Mesendoderm (in vitro differentiated cells): Measurements from ENCODE around the gene OR10H2.
"Not testable (repeated sequence)": the region's sequence is repeated elsewhere in the genome, so short reads cannot be mapped to it uniquely, and the experiment has no call there.

Source experiments
- DNase-seq: peaks from one replicate; pipeline ENCODE4 v3.0.0; 2013
- H2AK5ac ChIP-seq: 2 replicates; pipeline ENCODE4 v1.6.1; 2013; ENCODE audit warnings: low read length, inconsistent platforms
- H2BK120ac ChIP-seq: 2 replicates; pipeline ENCODE4 v1.6.1; 2013; ENCODE audit warnings: low read depth, mild to moderate bottlenecking, low read length, moderate library complexity, mixed read lengths
- H2BK15ac ChIP-seq: replicated peaks from 2 replicates; pipeline ENCODE4 v1.6.1; 2013; ENCODE audit warnings: low read depth, mild to moderate bottlenecking, moderate library complexity
- H2BK5ac ChIP-seq: 2 replicates; pipeline ENCODE4 v1.6.1; 2013; ENCODE audit warnings: low read length, inconsistent platforms
- H3K18ac ChIP-seq: 2 replicates; pipeline ENCODE4 v1.6.1; 2013; ENCODE audit warnings: mild to moderate bottlenecking, low read length, mixed read lengths
- H3K23ac ChIP-seq: one replicate; pipeline ENCODE4 v1.6.1; 2013; ENCODE audit warnings: low read length
- H3K27ac ChIP-seq: 2 replicates; pipeline ENCODE4 v1.5.1; 2013; ENCODE audit warnings: low read depth, mild to moderate bottlenecking, inconsistent platforms, low read length, moderate library complexity
- H3K27me3 ChIP-seq: 2 replicates; pipeline ENCODE4 v1.6.1; 2013; ENCODE audit warnings: low read length, control low read depth, mild to moderate bottlenecking, inconsistent platforms; ENCODE audit not compliant: insufficient read depth, poor library complexity
- H3K36me3 ChIP-seq: 2 replicates; pipeline ENCODE4 v1.6.1; 2013; ENCODE audit warnings: low read length, inconsistent platforms; ENCODE audit not compliant: control insufficient read depth, insufficient read depth
- H3K4ac ChIP-seq: one replicate; pipeline ENCODE4 v1.6.1; 2013; ENCODE audit warnings: low read depth, mild to moderate bottlenecking, low read length, moderate library complexity
- H3K4me1 ChIP-seq: 2 replicates; pipeline ENCODE4 v1.6.1; 2013; ENCODE audit warnings: low read depth, low read length, inconsistent platforms; ENCODE audit not compliant: control insufficient read depth
- H3K4me2 ChIP-seq: 2 replicates; pipeline ENCODE4 v1.6.1; 2013; ENCODE audit warnings: low read length
- H3K4me3 ChIP-seq: 2 replicates; pipeline ENCODE4 v1.5.1; 2013; ENCODE audit warnings: mild to moderate bottlenecking, low read length
- H3K56ac ChIP-seq: one replicate; pipeline ENCODE4 v1.6.1; 2013; ENCODE audit warnings: low read length
- H3K79me1 ChIP-seq: 2 replicates; pipeline ENCODE4 v1.6.1; 2013; ENCODE audit warnings: low read length, inconsistent platforms
- H3K79me2 ChIP-seq: 2 replicates; pipeline ENCODE4 v1.6.1; 2013; ENCODE audit warnings: mild to moderate bottlenecking, low read length; ENCODE audit not compliant: control insufficient read depth, insufficient read depth
- H3K9ac ChIP-seq: 2 replicates; pipeline ENCODE4 v1.6.1; 2013; ENCODE audit warnings: low read length, inconsistent platforms
- H4K5ac ChIP-seq: one replicate; pipeline ENCODE4 v1.6.1; 2013; ENCODE audit warnings: low read length
- H4K8ac ChIP-seq: one replicate; pipeline ENCODE4 v1.6.1; 2013; ENCODE audit warnings: low read depth, mild to moderate bottlenecking, control low read depth, low read length, moderate library complexity
- WGBS: extraction: QIAGEN DNeasy Blood & Tissue Kit; methylation state at CpG from one replicate; pipeline ENCODE4 v1.1.7; 2013; ENCODE audit warnings: low lambda C conversion rate, missing lambda C conversion rate; ENCODE audit not compliant: insufficient coverage; ENCODE audit errors: extremely low coverage; 5-methylcytosine and 5-hydroxymethylcytosine counted together

The OR10H2 gene

GRCh38 chr19:15774159-15774558, 46.3 kb downstream of the OR10H2 start:
- not testable (repeated sequence) for H4K8ac ChIP-seq, H2BK5ac ChIP-seq, H4K5ac ChIP-seq, H3K4me2 ChIP-seq, H3K4me3 ChIP-seq, H3K27me3 ChIP-seq, H2BK120ac ChIP-seq, H3K27ac ChIP-seq, H3K4ac ChIP-seq, H3K18ac ChIP-seq, H3K79me2 ChIP-seq, DNase-seq, H2AK5ac ChIP-seq, H3K4me1 ChIP-seq, H3K36me3 ChIP-seq, H3K79me1 ChIP-seq, H3K23ac ChIP-seq, H2BK15ac ChIP-seq, H3K56ac ChIP-seq, H3K9ac ChIP-seq
- WGBS, result no CpG with 5 or more reads among the region's 3 CpGs

GRCh38 chr19:15775249-15775648, 47.4 kb downstream of the OR10H2 start:
- Histone ChIP-seq H3K23ac (no peak overlapping the region), H3K18ac (no peak overlapping the region), H3K4me1 (no peaks in the 10 kb centered on the region), H3K9ac (no peak overlapping the region), H3K27me3 (no peaks in the 10 kb centered on the region), H2BK120ac (no peak overlapping the region), H3K56ac (no peak overlapping the region), H3K79me2 (no peaks in the 10 kb centered on the region), H4K5ac (no peak overlapping the region), H2AK5ac (no peak overlapping the region), H2BK15ac (no peak overlapping the region), H3K4me2 (no peak overlapping the region), H3K27ac (no peak overlapping the region), H3K4ac (no peak overlapping the region), H4K8ac (no peak overlapping the region), H3K4me3 (no peak overlapping the region), H2BK5ac (no peak overlapping the region), H3K36me3 (no peaks in the 10 kb centered on the region), H3K79me1 (no peaks in the 10 kb centered on the region)
- WGBS, result no CpG with 5 or more reads among the region's 2 CpGs
- no peak for DNase-seq

DNA sequence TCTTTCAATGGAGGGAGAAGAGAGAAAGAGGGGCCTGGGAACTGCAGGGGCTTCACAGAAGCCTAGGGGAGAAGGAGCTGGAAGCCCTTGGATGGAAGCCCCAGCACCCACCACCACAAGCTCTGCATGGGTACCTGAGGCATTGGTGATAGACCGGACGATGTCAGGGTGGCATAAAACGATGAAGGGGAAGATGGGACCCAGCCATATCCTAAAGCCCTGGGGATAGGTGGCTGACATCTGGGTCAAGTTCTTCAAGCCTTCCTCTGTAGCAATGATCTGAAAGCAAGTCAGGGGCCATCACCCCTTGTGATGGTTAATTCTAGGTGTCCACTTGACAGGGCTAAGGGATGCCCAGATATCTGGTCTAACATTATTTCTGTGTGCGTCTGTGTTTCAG, 48.4 kb downstream of the OR10H2 start:
- H3K4ac ChIP-seq, result no peak overlapping the region

DNA sequence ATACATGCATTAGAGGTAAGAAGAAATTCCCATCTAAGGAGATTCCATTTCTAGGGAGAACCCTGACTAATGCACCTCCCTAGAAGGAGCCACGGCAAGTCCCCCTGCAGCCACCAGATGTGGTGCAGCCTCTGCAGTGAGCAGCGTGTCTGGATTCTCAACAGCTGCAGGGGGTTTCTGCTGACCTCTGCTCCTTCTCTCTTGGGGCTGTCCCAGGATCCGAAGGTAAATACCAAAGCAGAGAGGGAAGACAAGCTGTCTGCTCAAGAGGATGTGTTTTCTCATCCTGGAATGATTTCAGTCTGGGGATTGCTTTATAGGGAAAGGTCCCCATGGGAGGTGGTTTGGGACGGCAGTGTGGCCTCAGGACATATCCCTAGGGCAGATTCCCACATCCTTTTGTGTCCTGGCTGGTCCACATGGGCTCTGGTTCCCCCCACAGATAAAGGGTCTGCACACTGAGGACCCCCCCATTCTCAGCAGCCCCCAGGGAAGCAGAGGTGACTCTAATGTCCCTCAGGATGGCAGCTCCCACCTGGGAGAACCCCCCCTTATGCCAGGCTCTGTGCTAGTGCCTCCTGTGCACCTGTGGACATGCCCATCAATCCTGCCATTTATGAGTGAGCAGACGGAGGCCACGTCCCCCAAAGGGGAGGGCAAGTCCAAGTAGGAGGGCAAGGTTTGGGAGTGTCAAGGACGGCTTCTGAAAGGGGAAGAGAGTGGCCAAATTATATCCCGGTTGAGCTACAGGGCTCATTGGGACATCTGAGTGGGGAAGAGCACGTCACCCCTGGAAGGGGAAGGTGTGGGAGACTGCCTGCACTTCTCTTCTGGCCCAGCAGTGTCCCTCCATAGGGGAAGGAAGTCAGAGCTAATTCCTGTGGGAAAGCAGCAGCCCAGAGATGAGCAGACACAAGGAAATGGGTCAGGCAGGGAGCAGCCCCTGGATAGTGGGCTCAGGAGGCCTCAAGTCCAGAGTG, 49.5 kb downstream of the OR10H2 start:
- Histone ChIP-seq H3K79me2 (no peaks in the 10 kb centered on the region), H3K9ac (no peak overlapping the region), H3K27ac (no peak overlapping the region), H3K18ac (no peak overlapping the region), H2AK5ac (no peak overlapping the region), H2BK15ac (no peak overlapping the region), H3K4ac (no peak overlapping the region), H3K4me2 (no peak overlapping the region), H3K36me3 (no peaks in the 10 kb centered on the region), H2BK120ac (no peak overlapping the region), H2BK5ac (no peak overlapping the region), H3K56ac (no peak overlapping the region), H3K23ac (no peak overlapping the region), H3K27me3 (no peaks in the 10 kb centered on the region), H4K8ac (no peak overlapping the region), H4K5ac (no peak overlapping the region), H3K79me1 (no peaks in the 10 kb centered on the region), H3K4me3 (no peak overlapping the region), H3K4me1 (no peaks in the 10 kb centered on the region)
- no peak for DNase-seq
- WGBS, result no CpG with 5 or more reads among the region's 9 CpGs

More for the DNA sequence above, 48.4 kb downstream of the OR10H2 start:
- Histone ChIP-seq H3K79me1 (no peaks in the 10 kb centered on the region), H4K5ac (no peak overlapping the region), H3K27ac (no peak overlapping the region), H3K23ac (no peak overlapping the region), H3K4me2 (no peak overlapping the region), H3K36me3 (no peaks in the 10 kb centered on the region), H3K27me3 (no peaks in the 10 kb centered on the region), H3K18ac (no peak overlapping the region), H4K8ac (no peak overlapping the region), H3K79me2 (no peaks in the 10 kb centered on the region), H3K9ac (no peak overlapping the region), H2BK5ac (no peak overlapping the region), H3K4me3 (no peak overlapping the region), H2AK5ac (no peak overlapping the region), H3K56ac (no peak overlapping the region), H2BK120ac (no peak overlapping the region), H3K4me1 (no peaks in the 10 kb centered on the region), H2BK15ac (no peak overlapping the region)
- no CpG with 5 or more reads among the region's 4 CpGs for WGBS
- DNase-seq, result no peak
